Hindlimb muscle (tissue), 1 donor: ENCODE data around the gene ZBTB24. TPM values are rescaled to one million over a fixed set of nuclear protein-coding genes. Genes with fewer than 3 reads are reported as not detected.

Source experiments
- polyA plus RNA-seq: library from polyadenylated mRNA; unstranded; fragments of 120-200 nt; gene quantifications from one replicate; pipeline ENCODE4 v1.2.1, GENCODE V29; 2013; ENCODE audit not compliant: insufficient read length

The ZBTB24 gene
- polyA plus RNA-seq, 1 donor: 4.9 TPM

Other genes with a start within 250 kb of the ZBTB24 start
- 220 TPM for gene CD164, start 100.8 kb downstream of the ZBTB24 start, polyA plus RNA-seq
- gene PPIL6, start 42.6 kb downstream of the ZBTB24 start, polyA plus RNA-seq: 5.4 TPM
- gene SMPD2, start 42.5 kb downstream of the ZBTB24 start, polyA plus RNA-seq: 3.9 TPM
- 71.7 TPM for gene MICAL1, start 27.4 kb downstream of the ZBTB24 start, polyA plus RNA-seq
- gene AK9, start 208.0 kb upstream of the ZBTB24 start, polyA plus RNA-seq: 7.5 TPM
- gene FIG4, start 208.1 kb upstream of the ZBTB24 start, polyA plus RNA-seq: 9.7 TPM